Embryonic facial prominence (tissue), 1 donor: ENCODE data around the gene SCN3B.

Experiments used
- DNase-seq: peaks from one replicate; pipeline ENCODE4 v3.0.0-alpha.2; 2016; ENCODE audit errors: extremely low spot score

SCN3B gene

DNA sequence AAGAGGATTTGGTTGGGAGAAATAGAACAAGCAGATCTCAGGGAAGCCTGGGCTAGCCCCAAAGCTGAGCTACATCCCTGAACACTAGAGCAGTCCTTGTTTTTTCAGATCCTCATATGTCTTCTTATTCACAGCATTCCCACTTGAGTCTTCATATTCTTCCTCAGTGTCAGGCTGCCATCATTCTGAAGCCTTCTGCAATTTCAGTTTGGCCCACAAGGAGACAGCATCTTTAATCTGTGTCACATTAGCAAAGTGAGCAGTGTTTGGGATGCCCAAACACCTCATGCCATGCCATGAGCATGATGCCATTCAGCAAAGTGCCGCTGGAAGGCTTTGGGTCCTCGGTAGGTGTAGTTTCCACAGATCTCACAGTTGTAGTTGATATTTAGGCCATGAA lies 56.6 kb downstream of the SCN3B start:
- DNase-seq: no peak

GRCh38 chr11:123594921-123595320 lies 59.5 kb downstream of the SCN3B start:
- DNase-seq: no peak

DNA sequence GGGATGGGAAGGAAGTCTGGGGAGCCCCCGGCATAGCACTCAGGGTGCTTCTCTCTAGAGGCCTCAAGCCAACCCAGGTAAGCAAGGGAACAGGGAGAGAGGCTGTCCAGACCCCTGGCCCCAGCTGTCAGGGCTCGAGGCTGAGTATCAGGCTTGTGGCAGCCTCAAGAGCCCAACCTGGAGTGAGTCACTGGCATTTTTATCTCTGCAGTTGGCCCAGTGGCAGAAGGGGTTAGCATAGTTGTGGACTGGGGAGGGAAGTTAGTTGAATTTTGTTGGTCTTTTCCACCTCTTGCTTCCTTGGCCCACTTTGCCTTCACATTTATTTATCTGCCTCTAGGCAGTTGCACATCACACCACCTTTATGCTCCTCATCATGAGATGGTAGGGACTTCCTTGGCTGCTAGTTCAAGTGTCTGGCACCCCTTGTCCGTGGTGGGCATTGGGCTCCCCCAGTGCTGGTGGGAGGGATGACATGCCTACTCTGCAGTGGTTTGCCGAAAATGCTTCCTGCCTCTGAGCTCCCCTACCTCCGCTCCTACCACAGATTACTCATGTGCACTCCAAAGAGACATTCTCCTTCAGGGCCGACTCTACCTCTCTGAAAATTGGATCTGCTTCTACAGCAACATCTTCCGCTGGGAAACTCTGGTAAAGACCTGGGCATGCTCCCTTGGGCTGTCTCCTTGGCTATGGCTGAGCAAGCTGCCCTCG lies 60.1 kb downstream of the SCN3B start:
- DNase-seq: no peak

- no peak for DNase-seq
These were observed 60.9 kb downstream of the SCN3B start for GRCh38 chr11:123593570-123593969.

GRCh38 chr11:123590296-123590912 lies 64.0 kb downstream of the SCN3B start:
- DNase-seq: no peak

GRCh38 chr11:123588864-123589262 lies 65.6 kb downstream of the SCN3B start:
- no peak for DNase-seq

- DNase-seq: no peak
These were observed 66.1 kb downstream of the SCN3B start for GRCh38 chr11:123588117-123588863.

GRCh38 chr11:123587559-123587958 lies 66.9 kb downstream of the SCN3B start:
- DNase-seq: no peak

DNA sequence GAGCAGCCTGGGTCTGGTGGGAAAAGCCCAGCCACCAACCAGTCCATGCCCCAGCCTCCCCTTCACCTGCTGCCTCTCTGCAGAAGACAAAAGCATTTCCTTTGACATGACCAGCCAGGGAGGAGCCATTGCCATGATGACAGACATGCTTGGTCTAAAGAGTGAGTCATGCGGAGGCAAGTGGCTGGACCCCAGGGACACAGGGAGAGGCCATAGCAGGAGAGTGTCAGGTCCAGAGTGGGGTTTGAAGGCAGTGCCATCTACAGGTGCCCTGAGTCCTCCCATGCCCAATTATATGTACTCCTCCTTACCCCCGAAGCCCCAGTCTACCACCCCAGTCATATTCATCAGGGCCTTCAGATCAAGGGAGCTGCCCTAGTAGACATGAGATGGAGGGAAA lies 67.4 kb downstream of the SCN3B start:
- DNase-seq: no peak

GRCh38 chr11:123586568-123586967 lies 67.9 kb downstream of the SCN3B start:
- DNase-seq: no peak

- DNase-seq: no peak
These were observed 68.7 kb downstream of the SCN3B start for GRCh38 chr11:123585706-123586105.

- DNase-seq: no peak
These were observed 69.2 kb downstream of the SCN3B start for GRCh38 chr11:123585206-123585605.

DNA sequence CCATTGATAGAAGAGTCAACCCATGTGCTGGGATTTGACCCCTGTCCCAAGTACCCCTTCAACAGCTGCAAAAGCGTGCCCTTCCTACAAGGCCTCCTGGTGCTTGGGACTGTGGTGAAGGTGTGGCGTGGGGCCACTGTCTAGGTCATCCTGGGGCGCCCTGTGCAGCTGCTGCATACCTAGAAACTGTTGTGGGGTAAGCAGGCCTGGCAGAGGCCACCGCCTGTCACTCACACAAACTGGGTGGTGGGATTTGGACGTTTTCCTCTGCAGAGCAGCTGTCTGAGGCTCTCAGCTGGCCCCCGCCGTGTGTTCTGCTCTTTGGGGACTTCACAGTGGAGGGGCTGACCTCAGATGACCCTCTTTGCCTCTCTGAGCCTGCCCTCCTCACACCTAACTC lies 69.7 kb downstream of the SCN3B start:
- no peak for DNase-seq

DNA sequence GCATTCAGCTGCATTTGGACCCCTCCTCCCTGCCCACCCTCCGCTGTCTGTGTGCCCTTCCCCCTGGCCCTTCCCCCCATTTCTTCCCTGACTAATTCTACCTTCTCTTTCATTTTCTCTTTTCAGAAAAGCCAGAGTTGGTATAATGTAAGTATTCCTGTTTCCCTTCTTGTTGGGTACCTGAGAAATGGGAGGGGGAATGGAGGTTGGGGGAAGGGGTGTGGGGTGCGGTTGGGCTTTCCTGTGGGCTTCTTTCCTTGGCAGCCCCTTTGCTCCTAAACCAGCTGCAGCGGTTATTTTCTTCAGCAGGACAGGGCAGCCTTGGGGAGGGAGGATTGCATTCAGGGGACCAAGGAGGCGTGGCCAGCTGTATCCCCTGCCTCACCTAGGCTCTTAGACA lies 70.2 kb downstream of the SCN3B start:
- DNase-seq: no peak

GRCh38 chr11:123582992-123583504 lies 71.4 kb downstream of the SCN3B start:
- no peak for DNase-seq

- DNase-seq: no peak
These were observed 72.6 kb downstream of the SCN3B start for GRCh38 chr11:123581651-123582399.

GRCh38 chr11:123580557-123581275 lies 73.7 kb downstream of the SCN3B start:
- DNase-seq: no peak

- no peak for DNase-seq
These were observed 74.3 kb downstream of the SCN3B start for GRCh38 chr11:123580137-123580536.

DNA sequence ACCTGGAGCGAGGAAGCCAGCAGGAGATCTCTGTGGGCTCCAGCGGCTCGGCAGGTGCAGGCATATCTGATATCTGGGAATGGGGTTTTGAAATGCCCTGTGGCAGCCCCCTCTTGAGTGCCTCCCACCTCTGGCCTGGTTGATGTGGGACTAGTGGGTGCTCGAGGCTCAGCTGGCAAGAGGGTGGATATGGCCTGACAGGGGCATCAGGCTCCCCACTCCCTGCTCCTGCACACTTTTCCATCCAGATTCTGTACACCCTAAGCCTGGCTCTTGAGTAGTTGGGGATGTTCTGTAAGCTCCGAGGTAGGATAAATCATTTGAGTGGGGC lies 75.0 kb downstream of the SCN3B start:
- no peak for DNase-seq
